Measurements from ENCODE around the gene RPP25L.

GRCh38 chr9:34579808-34580163 is 32.1 kb downstream of the RPP25L start:
- TF ChIP-seq POLR2A (IDR thresholded peaks at IDR 0.05; ENCODE audit: low read length) (no peak), GATA1 (IDR thresholded peaks at IDR 0.05; ENCODE audit: low read depth, low read length) (no peak)
